ENCODE data around the gene BCL2L15.

Gene BCL2L15

DNA sequence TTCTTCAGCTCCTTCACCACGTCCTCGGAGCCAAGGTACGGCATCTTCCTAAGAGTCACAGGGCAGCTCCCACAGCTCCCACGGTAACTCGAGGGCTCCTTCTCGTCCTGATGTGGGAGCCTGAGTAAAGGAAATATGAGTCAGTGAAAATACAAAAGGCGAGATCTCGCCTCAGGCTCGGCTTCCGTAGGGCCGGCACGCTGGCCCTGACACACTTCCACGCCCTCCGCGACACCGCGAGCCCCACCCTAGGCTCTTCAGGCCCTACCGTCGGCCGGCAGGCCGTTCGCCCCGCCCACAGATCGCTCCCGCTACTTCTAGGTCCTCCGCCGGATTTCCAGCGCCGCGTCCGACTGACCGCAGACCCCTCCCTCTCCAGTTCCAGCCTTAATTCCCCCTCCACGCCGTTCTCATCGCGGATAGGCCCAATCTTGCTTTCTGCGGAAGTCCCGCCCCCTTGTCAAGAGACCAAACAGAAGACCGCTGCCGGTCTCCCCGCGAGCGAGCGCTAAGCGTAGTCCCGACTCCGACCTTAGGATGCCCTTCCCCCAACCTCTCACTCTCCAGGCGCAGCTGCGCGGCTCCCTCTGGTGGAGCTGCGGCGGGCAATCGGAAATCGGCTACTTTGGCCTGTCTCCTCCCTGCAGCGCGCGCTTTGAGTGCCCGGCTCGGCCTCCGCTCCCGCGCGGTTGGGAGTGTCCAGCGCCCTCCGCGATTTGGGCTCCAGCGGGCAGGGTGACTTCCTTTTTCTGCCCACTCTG is 17.5 kb upstream of the BCL2L15 start, which contains the start of the genes AP4B1 and DCLRE1B:
AP4B1 (minus strand) TSS at position 126 of the 761 bp plus-strand sequence; CDS start at position 44, 82 bp downstream.
DCLRE1B (plus strand) TSS at position 653 of the 761 bp plus-strand sequence. CDS start 261 bp downstream, outside the sequence.
- DNase-seq, result peak; percentile 92

DNA sequence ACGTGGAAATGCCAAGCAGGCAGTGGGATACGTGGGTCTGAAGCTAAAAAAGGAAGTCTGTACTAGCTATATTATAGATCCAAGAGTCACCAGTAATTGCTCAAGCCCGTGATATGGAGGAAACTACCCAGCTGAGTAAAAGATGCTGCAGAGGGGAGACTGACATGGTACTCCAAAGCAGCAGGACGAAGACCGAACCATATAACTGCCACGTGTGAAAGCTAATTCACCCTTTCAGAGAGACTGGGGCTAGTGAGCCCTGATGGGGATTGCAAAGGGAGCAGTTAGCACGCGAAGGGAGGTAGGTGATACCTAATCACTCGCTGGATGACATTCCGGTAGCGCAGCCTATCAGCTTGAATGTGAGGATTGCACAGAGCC is 16.9 kb upstream of the BCL2L15 start:
- no peak for DNase-seq

DNA sequence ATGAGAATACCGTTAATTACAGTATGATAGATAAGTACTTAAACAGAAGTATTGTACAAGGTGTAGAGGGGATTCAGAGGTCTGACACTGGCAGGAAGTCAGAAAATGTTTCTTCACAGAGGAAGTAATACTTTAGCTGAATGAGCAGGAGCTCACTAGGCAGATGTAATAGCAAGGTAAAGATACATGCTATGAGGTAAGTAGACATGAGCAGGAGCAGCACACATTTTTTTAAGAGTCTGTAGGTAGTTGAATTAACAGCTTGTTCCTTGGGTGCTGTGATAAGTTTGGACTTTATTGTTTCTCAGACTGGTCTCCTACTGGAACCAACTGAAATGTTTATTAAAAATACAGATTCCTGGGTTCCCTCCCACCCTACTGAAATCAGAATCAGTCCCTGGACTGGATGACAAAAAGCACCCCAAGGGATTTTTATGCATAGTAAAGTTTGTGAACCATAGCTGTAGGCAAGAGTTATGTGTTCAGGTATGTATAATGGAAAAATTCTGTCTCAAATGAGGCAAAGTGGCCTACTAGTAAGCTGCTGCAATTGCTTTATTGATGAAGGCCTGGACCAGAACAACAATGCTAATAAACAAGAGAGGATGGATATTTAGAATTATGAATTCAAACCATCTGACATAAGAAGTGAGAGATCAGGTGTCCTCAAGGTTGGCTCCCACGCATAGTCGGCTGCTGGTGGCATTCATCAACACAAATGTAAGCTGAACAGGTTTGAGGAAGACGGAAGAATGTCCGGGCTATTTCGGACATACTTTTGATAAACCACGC is 16.3 kb upstream of the BCL2L15 start:
- peak; percentile 4 for DNase-seq

DNA sequence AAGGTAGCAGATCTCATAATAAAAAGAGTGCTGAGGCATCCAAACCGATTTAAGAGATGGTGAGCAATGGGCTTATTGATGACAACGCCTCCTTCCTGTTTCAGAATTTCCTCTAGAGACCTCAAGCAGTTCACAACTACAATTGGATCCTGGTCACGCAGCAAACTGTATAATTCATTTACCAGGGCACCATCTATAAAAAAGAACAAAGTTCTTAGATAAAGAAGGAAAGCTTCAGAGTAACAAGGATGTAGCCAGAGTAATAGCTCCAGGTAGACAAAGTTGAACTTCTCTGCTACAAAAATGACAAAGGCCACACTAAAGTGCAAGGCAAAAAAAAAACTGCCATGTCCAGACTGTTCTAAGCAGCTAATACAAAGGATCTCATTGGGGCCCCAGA is 13.8 kb upstream of the BCL2L15 start:
- DNase-seq, result no peak

DNA sequence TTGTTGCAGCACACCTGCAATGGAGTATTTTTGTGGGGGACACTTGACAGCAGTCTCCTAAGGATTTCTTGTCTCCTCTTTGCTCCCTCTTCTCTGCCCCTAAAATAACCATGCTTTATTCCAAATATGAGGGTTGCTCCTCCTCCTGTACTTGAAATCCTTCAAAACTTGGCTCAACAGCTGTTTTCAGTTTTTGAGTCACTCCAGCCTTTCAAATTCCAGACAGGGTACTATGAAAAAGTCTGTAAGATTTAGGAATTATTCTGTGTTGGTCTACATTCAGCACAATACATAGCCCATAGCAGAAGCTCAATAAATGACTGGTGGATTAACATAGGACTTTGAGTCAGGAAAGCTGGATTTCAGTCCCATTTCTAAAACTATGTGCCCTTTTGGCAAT is 11.7 kb upstream of the BCL2L15 start:
- DNase-seq, result no peak

DNA sequence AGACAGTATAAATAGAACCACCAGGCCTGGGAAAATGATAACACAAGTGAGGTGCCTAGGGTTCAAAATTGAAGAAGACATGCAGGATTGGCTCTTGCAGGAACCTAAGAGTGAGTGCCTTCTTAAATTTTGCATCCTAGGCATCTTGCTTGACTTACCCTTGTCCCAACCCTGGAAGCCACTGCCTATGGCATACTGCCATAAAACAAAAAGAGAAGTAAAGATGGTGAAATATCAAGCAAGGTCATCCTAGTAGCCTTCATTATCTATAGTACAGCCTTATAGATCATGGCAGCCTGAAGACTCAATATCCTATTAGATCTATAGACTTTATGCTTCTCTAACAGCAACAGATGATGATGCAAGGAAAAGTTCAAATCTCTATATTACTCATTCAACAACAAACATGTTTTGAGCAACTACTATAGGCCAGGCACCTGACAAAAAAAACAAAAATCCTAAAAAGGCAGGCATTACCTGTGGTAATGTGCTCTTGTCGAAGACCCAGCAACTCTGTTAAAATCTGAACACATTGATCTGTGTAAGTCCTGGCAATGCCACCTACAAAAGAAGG is 10.9 kb upstream of the BCL2L15 start:
- no peak for DNase-seq

DNA sequence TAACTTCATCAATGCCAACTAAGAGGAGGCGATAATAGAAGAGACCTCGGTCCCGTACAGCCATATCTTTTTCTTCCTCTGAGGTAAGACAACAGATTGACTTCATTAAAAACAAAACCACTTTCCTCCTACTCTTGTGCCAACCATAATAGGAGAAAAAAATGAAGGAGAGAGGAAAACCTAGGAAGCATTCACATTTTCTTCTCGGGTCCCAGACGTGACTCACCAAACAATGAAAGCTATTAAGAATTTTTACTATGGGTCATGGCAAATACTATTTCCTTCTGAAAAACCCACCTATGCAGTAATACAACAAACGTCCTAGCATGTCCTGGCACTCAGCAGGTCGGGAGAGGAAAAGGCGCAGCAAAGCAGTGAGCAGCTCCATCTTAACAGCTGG is 8.6 kb upstream of the BCL2L15 start:
- DNase-seq, result no peak

DNA sequence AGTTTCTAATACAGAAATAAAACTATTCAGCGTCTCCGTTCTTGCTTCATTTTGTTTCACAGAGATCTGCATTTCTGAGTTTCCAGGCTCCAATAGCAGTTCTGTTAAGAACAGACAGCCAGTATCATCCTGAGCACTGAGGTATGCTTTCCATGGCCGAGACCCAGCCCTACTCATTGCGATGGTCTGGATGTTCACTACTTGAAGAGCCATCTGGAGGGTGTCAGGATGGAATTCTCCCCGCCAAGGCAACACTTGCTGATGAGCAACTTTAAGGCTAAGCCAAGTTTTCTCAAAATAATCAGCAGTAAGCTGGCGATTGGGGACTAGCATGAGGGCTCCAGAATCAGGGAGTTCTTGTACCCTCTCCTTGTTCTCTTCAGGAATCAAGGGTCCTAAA is 7.7 kb upstream of the BCL2L15 start:
- no peak for DNase-seq

DNA sequence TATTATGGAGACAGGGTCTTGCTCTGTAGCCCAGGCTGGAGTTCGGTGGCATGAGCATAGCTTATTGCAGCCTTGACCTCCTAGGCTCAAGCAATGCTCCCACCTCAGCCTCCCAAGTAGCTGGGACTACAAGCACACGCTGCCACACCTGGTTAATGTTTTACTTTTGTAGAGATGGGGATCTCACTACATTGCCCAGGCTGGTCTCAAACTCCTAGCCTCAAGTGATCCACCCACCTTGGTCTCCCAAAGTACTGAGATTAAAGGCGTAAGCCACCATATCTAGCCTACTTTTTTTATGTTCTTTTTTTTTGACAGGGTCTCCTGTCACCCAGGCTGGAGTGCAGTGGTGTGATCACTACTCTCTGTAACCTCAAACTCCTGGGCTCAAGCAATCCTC is 5.9 kb upstream of the BCL2L15 start:
- no peak for DNase-seq

DNA sequence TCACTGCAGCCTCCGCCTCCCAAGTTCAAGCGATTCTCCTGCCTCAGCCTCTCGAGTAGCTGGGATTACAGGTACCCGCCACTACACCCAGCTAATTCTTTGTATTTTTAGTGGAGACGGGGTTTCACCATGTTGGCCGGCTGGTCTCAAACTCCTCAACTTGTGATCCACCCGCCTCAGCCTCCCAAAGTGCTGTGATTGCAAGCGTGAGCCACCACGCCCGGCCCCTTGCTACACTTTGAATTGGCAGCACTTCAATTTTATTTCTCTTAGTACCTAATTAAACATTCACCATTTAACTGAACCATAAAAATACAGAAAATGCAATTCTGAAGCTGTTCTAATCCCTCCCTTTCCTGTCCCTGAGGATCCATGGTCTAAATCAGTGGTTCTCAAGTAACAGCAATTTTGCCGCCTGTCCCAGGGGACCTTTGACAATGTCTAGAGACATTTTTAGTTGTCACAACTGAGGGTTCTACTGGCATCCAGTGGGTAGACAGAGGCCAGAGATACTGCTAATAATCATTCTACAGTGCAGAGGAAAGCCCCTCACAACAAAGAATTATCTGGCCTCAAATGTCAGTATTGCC is 4.3 kb upstream of the BCL2L15 start:
- DNase-seq, result no peak

DNA sequence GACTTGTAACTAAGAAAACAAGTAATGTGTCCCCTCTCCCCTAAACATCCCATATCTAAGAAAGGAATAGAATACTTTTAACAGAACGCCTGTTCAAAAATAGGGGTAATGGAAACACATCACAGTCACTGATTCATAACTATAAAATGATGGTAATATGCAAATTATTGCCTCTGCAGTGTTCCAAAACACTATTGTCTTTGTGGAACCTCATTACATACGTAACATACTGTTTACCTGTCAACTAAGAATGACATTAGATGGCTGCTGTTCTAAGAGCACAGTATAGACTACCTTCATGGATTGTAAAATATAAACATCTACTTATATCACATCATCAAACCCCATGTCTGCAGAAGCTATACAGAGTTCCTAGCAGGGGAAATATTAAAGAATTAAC is 3.4 kb upstream of the BCL2L15 start:
- no peak for DNase-seq

DNA sequence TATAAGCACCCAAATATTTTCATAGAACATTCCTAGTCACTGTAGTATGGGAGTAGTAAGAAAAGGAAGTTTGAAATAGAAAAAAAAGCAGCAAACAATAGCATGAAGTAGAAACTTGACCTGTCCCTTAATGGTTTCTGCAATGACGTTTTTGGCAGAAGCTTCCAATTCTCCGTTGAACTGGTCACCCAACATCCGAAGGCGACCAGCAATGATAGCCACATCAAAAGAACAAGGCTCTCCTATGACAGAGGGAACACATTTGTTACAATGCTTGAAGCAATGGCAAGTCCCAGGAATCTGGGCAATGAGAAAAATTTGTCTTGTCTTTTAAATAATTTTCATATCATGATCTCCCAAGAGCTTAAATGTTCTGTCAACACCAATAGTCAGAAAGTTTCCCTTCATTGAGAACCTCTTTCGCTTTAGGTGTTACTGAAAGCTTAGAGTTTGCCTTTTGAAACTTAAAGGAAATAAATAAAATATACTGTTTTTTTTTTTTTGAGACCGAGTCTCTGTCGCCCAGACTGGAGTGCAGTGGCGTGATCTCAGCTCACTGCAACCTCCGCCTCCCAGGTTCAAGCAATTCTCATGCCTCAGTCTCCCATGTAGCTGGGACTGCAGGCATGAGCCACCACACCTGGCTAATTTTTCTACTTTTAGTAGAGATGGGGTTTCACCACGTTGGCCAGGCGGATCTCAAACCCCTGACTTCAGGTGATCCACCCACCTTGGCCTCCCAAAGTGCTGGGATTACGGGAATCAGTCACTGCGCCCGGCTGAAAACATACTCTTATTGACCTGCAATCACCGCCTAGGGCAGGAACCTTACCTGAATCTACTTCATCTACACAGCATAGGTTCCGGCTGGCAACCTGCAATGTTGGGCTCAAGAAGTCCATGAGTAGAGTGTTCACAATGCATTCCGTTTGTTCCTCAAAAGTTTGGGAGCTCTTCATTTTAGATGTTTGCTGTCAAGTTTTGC is 672 bp downstream of the BCL2L15 start:
- DNase-seq, result no peak

DNA sequence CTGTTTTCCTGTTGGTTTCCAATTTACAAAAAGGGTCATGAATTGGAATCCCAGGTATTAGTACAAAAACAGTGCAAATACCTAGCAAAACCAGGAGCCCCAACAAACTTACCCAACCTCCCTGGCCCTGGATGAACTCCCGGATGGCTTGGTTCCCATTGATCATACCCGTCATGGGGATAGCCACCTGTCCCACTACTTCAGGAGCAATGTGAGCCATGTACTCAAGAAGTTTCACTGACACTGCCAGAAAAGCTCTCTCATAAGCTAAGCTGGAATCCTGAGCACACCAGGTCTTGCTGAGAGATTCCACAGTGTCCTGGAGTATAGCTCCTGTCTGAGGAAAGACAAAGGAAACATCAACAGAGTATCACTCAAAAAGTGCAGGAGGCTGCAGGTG is 5.7 kb downstream of the BCL2L15 start:
- DNase-seq, result no peak

DNA sequence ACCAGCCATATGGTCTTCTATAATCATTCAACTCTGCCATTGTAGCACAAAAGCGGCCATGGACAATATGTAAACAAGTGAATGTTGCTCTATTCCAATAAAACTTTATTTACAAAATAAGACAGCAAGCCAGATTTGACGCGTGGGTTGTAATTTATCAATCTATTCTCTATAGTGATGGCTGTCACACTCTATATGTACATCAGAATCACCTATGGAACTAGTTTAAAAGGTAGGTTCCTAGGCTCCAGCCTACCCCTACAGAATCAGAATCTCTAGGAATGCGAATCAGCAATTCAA is 7.7 kb downstream of the BCL2L15 start:
- no peak for DNase-seq

DNA sequence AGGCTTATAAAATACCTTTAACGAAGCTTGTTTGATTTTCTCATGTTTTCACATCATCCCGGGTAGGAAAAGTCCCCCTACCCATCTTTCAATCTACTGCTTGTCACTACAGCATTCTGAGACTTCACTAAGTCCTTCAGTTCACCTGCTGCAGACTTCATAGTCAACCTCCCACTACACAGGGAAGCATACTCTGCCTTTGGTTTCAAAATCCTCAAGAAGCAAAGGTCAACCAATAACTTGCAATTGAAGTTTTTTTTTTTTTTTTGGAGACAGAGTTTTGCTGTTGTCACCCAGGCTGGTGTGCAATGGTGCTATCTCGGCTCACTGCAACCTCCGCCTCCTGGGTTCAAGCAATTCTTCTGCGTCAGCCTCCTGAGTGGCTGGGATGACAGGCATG is 11.2 kb downstream of the BCL2L15 start:
- no peak for DNase-seq

DNA sequence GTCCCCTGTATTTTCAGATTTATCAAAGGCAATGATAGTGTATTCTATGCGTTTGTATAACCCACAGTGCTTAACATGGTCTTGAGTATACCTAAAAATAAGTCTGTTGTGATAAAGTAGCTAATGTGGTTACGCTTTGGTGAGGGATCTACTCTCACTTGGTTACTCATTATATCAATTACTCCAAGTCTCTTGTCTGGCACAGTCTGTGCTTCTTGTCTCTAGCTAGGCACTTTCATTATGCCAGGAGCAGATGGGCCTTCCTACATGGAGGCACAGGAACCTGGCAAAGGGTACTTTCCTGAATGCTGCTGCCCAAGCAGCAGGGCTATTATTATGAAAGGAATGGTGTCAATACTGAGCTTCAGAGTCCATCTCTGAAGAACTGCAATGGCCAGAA is 11.7 kb downstream of the BCL2L15 start:
- no peak for DNase-seq

DNA sequence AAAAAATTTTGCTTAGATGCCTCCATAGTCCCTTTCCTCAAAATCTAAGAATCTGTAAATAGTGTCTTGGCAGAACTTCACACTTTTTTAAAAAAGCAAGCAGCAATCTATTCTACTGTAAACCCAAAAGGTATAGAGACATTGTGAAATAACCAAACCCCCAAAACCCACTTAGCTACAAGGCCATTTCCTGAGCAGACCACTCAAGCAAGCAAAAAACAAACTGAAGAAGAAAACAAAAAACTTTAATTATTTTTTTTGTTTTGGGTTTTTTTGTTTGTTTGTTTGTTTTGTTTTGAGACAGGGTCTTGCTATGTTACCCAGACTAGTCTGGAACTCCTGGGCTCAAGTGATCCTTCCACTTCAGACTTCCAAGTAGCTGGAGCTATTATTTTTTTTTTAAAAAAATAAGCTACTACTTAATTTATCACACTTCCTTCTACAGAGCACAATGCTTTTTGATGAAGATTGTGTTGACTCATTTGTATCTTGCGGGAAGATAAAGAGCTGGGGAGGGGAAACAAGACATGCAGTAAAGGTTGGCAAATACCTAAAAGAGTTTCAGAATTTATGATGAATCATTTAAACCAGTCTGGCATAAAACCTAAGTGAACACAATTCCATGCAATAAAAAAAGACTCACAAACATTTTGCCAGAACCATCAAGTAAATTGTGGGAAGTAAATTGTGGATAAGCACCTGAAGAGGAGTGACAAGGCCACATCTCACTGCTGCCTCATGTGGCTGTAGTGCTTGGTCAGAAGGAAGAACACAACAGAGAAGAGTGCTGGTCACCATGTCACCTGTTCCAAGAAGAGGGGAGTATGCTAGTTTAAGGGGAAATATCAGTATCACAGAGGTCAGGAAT is 13.1 kb downstream of the BCL2L15 start:
- no peak for DNase-seq

DNA sequence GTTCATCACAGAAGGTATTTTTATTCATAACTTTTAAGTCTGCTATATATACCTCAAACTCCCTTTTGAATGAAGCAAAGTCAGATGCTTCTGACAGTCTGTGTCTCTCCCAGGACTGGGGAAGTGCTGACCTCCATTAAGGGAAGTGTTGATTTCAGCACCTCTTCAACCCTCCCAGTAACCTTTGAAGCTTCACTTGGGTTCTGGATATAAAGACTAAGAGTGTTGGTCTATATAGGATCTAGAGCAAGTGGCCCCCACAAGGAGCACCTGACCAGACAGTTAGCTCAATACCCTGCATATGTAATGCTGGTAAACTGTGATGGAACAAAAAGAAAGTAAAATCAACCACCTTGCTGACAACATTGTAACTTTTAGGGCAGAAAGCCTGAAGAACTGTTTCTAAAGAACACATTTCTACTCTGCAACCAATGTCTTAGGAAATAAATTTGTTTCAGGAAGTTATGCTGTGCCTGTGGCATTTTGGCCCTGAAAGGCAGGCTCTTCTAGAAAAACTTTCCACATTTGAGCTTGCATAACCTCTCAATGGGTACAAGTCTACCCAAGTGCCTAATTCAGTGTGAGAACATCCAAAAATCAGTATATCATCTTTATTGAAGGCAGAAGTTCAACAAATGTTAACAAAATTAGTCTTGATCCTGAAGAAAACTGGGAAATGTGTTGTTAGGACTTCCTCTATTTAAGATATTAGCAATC is 15.0 kb downstream of the BCL2L15 start:
- DNase-seq, result no peak

DNA sequence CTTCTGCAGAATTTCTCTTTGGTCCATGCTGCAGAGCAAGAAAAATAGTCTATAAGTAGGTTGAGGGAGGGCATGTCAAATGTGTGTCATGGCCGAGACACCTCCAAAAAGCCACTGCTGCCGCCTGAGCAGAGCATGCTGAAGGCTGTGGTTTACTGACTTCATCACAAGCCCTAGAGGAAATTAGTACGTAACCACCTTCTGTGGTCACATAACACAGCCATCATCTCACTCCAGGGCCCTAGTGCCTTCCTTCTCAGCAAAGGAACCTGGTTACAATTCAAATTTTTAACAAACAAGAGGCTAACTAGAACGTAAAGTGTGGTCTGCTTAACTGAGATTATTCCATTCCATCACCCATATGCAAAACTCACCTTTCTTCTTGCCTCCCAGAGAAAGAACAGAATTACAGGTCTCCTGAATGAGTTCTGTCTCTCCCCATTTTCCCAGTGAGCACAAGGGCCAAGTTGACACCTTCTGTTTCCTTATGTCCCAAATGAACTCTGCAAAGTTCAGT is 15.7 kb downstream of the BCL2L15 start, which contains the start of gene PTPN22:
PTPN22 (minus strand) TSS at position 116 of the 517 bp plus-strand sequence.
- DNase-seq, result peak; percentile 63

DNA sequence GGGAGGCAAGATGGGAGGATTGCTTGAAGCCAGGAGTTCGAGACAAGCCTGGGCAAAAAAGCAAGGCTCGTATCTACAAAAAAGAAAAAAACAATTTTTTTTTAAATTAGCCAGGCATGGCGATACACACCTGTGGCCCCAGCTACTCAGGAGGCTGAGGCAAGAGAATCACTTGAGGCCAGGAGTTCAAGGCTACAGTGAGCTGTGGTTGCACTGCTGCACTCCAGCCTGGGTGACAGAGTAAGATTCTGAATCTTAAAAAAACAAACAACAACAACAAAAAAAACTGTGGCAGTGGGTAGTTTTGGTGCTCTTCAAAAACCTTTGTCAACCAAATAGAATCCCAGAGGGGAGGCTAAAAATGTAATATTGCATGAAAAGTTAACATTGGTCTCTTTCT is 16.6 kb downstream of the BCL2L15 start:
- no peak for DNase-seq

Measured in stimulated activated CD4-positive, alpha-beta T cell treated with anti-CD3 and anti-CD28 coated beads, Interleukin-12 subunit alpha, Interleukin-12 subunit beta, amount 100 ng/mL, for 4 hours (primary cell).